Mesodermal cell (in vitro differentiated cells): ENCODE measurements around the gene GULP1.
"Not testable (repeated sequence)": the region's sequence is repeated elsewhere in the genome, so short reads cannot be mapped to it uniquely, and the experiment has no call there.

Source experiments
- H3K27ac ChIP-seq: 2 replicates; pipeline ENCODE4 v1.7.0; 2013; ENCODE audit warnings: mild to moderate bottlenecking, low read depth, low read length, moderate library complexity; ENCODE audit not compliant: severe bottlenecking
- H3K36me3 ChIP-seq: 2 replicates; pipeline ENCODE4 v1.7.1; 2013; ENCODE audit warnings: mild to moderate bottlenecking, low read length, moderate library complexity; ENCODE audit not compliant: control insufficient read depth, insufficient read depth
- H3K4me1 ChIP-seq: one replicate; pipeline ENCODE4 v1.7.1; 2013; ENCODE audit warnings: mild to moderate bottlenecking, low read length; ENCODE audit not compliant: insufficient read depth, control insufficient read depth, poor library complexity, severe bottlenecking
- H3K4me3 ChIP-seq: 2 replicates; pipeline ENCODE4 v1.7.0; 2013; ENCODE audit warnings: low read length, control low read depth, mild to moderate bottlenecking; ENCODE audit not compliant: insufficient read depth, poor library complexity, severe bottlenecking; ENCODE audit errors: extremely low read depth
- H3K9me3 ChIP-seq: 2 replicates; pipeline ENCODE4 v1.7.1; 2013; ENCODE audit warnings: mild to moderate bottlenecking, low read length, moderate library complexity; ENCODE audit not compliant: control insufficient read depth
- WGBS, 2 experiments: methylation state at CpG; one replicate each; pipeline ENCODE4 v1.1.5; 2013; ENCODE audit warnings: missing lambda C conversion rate in 2 of 2; ENCODE audit not compliant: insufficient coverage in 2 of 2; 5-methylcytosine and 5-hydroxymethylcytosine counted together

Gene GULP1

GRCh38 chr2:188526701-188527100 lies 235.0 kb downstream of the GULP1 start:
- no peak overlapping the region for H3K4me3 ChIP-seq
- peak overlapping the region; percentile 86 for H3K27ac ChIP-seq
- peaks cover 24% of the 10 kb centered on the region for H3K36me3 ChIP-seq
- peaks cover 17% of the 10 kb centered on the region for H3K4me1 ChIP-seq
- H3K9me3 ChIP-seq = peaks cover 8% of the 10 kb centered on the region

- peaks cover 17% of the 10 kb centered on the region for H3K4me1 ChIP-seq
- H3K36me3 ChIP-seq = peaks cover 24% of the 10 kb centered on the region
- H3K27ac ChIP-seq = peak overlapping the region; percentile 86
- WGBS, 2 experiments = no CpG with 5 or more reads among the region's 1 CpG
- no peak overlapping the region for H3K4me3 ChIP-seq
- peaks cover 8% of the 10 kb centered on the region for H3K9me3 ChIP-seq
Measured at GRCh38 chr2:188527141-188527540, 235.5 kb downstream of the GULP1 start.

- WGBS, 2 experiments = 100% methylated on average over 1 to 2 of the region's 5 CpGs
- peaks cover 24% of the 10 kb centered on the region for H3K36me3 ChIP-seq
- peaks cover 17% of the 10 kb centered on the region for H3K4me1 ChIP-seq
- no peak overlapping the region for H3K4me3 ChIP-seq
- H3K9me3 ChIP-seq = peaks cover 8% of the 10 kb centered on the region
- H3K27ac ChIP-seq = peak overlapping the region; percentile 86
Measured at GRCh38 chr2:188527581-188527993, 235.9 kb downstream of the GULP1 start.

- no CpG with 5 or more reads among the region's 1 CpG for WGBS, 2 experiments
- H3K4me1 ChIP-seq = peaks cover 17% of the 10 kb centered on the region
- peaks cover 24% of the 10 kb centered on the region for H3K36me3 ChIP-seq
- peaks cover 8% of the 10 kb centered on the region for H3K9me3 ChIP-seq
- no peak overlapping the region for H3K4me3 ChIP-seq
- no peak overlapping the region for H3K27ac ChIP-seq
Measured at GRCh38 chr2:188529710-188530109, 238.0 kb downstream of the GULP1 start.

GRCh38 chr2:188534875-188535274 lies 243.2 kb downstream of the GULP1 start:
- WGBS, 2 experiments = no CpG with 5 or more reads among the region's 2 CpGs
- no peak overlapping the region for H3K4me3 ChIP-seq
- no peak overlapping the region for H3K27ac ChIP-seq

GRCh38 chr2:188551671-188552070 lies 260.0 kb downstream of the GULP1 start:
- Histone ChIP-seq H3K4me3 (no peak overlapping the region), H3K27ac (no peak overlapping the region), H3K4me1 (no peaks in the 10 kb centered on the region), H3K36me3 (peaks cover 2% of the 10 kb centered on the region), H3K9me3 (peaks cover 4% of the 10 kb centered on the region)
- WGBS, 2 experiments = 86% methylated on average over 1 of the region's 3 CpGs; no CpG with 5 or more reads in 1 of the 2 experiments

More at GRCh38 chr2:188534875-188535274, 243.2 kb downstream of the GULP1 start:
- Histone ChIP-seq H3K36me3 (peaks cover 14% of the 10 kb centered on the region), H3K9me3 (peaks cover 8% of the 10 kb centered on the region), H3K4me1 (no peaks in the 10 kb centered on the region)

GRCh38 chr2:188557081-188557480 lies 265.4 kb downstream of the GULP1 start:
- H3K4me3 ChIP-seq = no peak overlapping the region
- 100% methylated on average over 1 of the region's 1 CpG for WGBS, 2 experiments
- H3K4me1 ChIP-seq = no peaks in the 10 kb centered on the region
- H3K27ac ChIP-seq = no peak overlapping the region
- peaks cover 37% of the 10 kb centered on the region for H3K36me3 ChIP-seq
- peaks cover 4% of the 10 kb centered on the region for H3K9me3 ChIP-seq

- not testable (repeated sequence) for H3K4me3 ChIP-seq, H3K4me1 ChIP-seq, H3K9me3 ChIP-seq, H3K27ac ChIP-seq
- H3K36me3 ChIP-seq = peaks cover 37% of the 10 kb centered on the region
- 100% methylated on average over 1 to 2 of the region's 2 CpGs for WGBS, 2 experiments
Measured at GRCh38 chr2:188559455-188559854, 267.8 kb downstream of the GULP1 start.

GRCh38 chr2:188561473-188561979 lies 269.9 kb downstream of the GULP1 start:
- Histone ChIP-seq H3K4me1 (no peaks in the 10 kb centered on the region), H3K4me3 (no peak overlapping the region), H3K9me3 (no peaks in the 10 kb centered on the region), H3K36me3 (peaks cover 36% of the 10 kb centered on the region), H3K27ac (no peak overlapping the region)
- 92 to 97% methylated on average over 4 of the region's 4 CpGs for WGBS, 2 experiments

GRCh38 chr2:188569431-188570165 lies 277.9 kb downstream of the GULP1 start:
- Histone ChIP-seq H3K27ac (no peak overlapping the region), H3K4me1 (no peaks in the 10 kb centered on the region), H3K4me3 (no peak overlapping the region), H3K9me3 (no peaks in the 10 kb centered on the region), H3K36me3 (peaks cover 28% of the 10 kb centered on the region)
- WGBS, 2 experiments = 86 to 100% methylated on average over 1 of the region's 4 CpGs

GRCh38 chr2:188570370-188570769 lies 278.7 kb downstream of the GULP1 start:
- no CpG with 5 or more reads among the region's 1 CpG for WGBS, 2 experiments
- Histone ChIP-seq H3K9me3 (no peaks in the 10 kb centered on the region), H3K27ac (no peak overlapping the region), H3K4me3 (no peak overlapping the region), H3K4me1 (no peaks in the 10 kb centered on the region), H3K36me3 (peaks cover 28% of the 10 kb centered on the region)
